Osteocyte (in vitro differentiated cells): ENCODE results near the gene UGCG. TPM values are rescaled to one million over a fixed set of nuclear protein-coding genes. Genes with fewer than 3 reads are reported as not detected.

Experiments
- DNase-seq: peaks from one replicate; pipeline ENCODE4 v3.0.0; 2021; ENCODE audit warnings: mixed read lengths; ENCODE audit not compliant: unreplicated experiment; ENCODE audit errors: extremely low spot score
- H3K27ac Mint-ChIP-seq: one replicate; pipeline ENCODE4 v1.8.0; 2021; ENCODE audit warnings: mild to moderate bottlenecking, mixed read lengths; ENCODE audit not compliant: unreplicated experiment
- H3K27me3 Mint-ChIP-seq: one replicate; pipeline ENCODE4 v1.8.0; 2021; ENCODE audit warnings: mixed read lengths; ENCODE audit not compliant: unreplicated experiment
- H3K36me3 Mint-ChIP-seq: one replicate; pipeline ENCODE4 v1.8.0; 2021; ENCODE audit warnings: mixed read lengths; ENCODE audit not compliant: unreplicated experiment
- H3K4me1 Mint-ChIP-seq: one replicate; pipeline ENCODE4 v1.8.0; 2021; ENCODE audit warnings: mixed read lengths; ENCODE audit not compliant: unreplicated experiment
- H3K4me3 Mint-ChIP-seq: one replicate; pipeline ENCODE4 v1.8.0; 2021; ENCODE audit warnings: mild to moderate bottlenecking, moderate library complexity, mixed read lengths; ENCODE audit not compliant: unreplicated experiment
- H3K9me3 Mint-ChIP-seq: one replicate; pipeline ENCODE4 v1.8.0; 2021; ENCODE audit warnings: mixed read lengths; ENCODE audit not compliant: unreplicated experiment
- total RNA-seq: library from RNA; stranded (reverse); gene quantifications from 2 replicates; pipeline ENCODE4 v1.2.1, GENCODE V29; 2021
- TF ChIP-seq, protein P1 (sequence below): fragments of 200-600 bp; sonication (generic); IDR thresholded peaks from 2 replicates; pipeline ENCODE4 v1.5.0; 2021; ENCODE audit warnings: antibody characterized with exemption, mild to moderate bottlenecking, moderate library complexity

The UGCG gene
- total RNA-seq, 1 donor from 2014 or later, result 79.2 TPM

DNA sequence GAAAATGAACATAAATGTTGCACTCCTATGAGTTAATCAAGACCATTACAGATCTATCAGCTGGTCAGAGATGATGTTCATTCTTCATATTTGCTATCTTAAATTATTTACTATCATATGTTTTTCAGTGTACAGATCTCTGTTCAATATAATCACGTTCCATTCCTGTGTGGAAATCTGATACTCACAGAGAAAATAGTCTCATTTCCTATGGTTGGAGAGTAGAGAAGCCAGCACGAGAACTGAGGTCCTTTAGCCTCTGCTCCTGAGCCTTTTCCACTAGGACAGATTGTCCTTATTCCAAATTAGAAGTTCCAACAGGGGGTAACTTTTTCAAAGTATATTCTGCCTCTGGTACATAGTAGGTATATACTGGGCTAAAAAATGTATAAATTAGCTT lies 29.2 kb downstream of the UGCG start:
- H3K4me1 Mint-ChIP-seq, result peaks cover 52% of the 10 kb centered on the region
- TF ChIP-seq, protein P1, sequence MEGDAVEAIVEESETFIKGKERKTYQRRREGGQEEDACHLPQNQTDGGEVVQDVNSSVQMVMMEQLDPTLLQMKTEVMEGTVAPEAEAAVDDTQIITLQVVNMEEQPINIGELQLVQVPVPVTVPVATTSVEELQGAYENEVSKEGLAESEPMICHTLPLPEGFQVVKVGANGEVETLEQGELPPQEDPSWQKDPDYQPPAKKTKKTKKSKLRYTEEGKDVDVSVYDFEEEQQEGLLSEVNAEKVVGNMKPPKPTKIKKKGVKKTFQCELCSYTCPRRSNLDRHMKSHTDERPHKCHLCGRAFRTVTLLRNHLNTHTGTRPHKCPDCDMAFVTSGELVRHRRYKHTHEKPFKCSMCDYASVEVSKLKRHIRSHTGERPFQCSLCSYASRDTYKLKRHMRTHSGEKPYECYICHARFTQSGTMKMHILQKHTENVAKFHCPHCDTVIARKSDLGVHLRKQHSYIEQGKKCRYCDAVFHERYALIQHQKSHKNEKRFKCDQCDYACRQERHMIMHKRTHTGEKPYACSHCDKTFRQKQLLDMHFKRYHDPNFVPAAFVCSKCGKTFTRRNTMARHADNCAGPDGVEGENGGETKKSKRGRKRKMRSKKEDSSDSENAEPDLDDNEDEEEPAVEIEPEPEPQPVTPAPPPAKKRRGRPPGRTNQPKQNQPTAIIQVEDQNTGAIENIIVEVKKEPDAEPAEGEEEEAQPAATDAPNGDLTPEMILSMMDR, result no peak
- H3K4me3 Mint-ChIP-seq, result no peak overlapping the region
- peak overlapping the region; percentile 54 for H3K27ac Mint-ChIP-seq
- H3K27me3 Mint-ChIP-seq, result no peaks in the 10 kb centered on the region
- no peak for DNase-seq
- peaks cover 29% of the 10 kb centered on the region for H3K36me3 Mint-ChIP-seq
- H3K9me3 Mint-ChIP-seq, result no peaks in the 10 kb centered on the region

DNA sequence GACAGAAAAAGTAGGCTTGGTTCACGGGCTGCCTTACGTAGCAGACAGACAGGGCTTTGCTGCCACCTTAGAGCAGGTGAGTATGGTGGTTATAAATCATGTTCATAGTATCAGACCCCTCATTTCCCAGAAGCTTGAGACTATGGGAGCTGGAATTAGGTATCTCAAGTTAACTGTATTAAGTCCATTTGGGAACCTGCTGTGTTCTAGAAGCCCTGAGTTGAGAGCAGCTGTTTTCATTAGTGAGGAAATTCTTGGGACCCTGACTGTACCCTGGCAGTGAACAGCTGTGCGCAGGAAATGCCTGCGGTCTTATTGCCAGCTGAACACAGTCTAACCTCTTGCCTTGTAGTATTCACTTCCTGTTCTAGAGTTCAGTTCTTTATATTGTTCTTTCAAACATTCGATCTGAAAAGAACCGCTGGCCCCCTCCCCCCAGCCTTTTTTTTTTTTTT lies 29.8 kb downstream of the UGCG start:
- Mint-ChIP-seq H3K27me3 (no peaks in the 10 kb centered on the region), H3K36me3 (peaks cover 35% of the 10 kb centered on the region), H3K4me1 (peaks cover 52% of the 10 kb centered on the region), H3K4me3 (no peak overlapping the region), H3K9me3 (no peaks in the 10 kb centered on the region), H3K27ac (peak overlapping the region; percentile 91)
- DNase-seq, result no peak
- TF ChIP-seq, protein P1, result no peak

DNA sequence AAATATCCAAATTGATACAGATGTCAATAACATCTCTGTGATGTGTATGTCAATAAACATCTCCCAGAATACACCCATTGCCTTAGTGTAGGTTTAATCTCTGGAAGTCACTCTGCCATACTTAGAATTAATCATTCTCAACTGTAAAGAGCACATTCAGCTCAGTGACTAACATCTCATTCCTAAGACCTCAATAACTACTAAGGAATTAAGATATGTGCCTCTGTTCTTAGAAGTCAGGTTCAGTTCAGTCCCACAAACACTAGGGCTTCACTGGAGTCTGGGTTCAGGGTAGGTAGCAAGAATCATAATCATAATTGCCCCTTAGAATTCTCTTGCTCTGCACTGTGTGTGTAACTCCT lies 31.7 kb downstream of the UGCG start:
- H3K27ac Mint-ChIP-seq, result peak overlapping the region; percentile 78
- TF ChIP-seq, protein P1, result no peak
- H3K4me3 Mint-ChIP-seq, result no peak overlapping the region
- H3K27me3 Mint-ChIP-seq, result no peaks in the 10 kb centered on the region
- DNase-seq, result no peak
- peaks cover 43% of the 10 kb centered on the region for H3K4me1 Mint-ChIP-seq
- H3K36me3 Mint-ChIP-seq, result peaks cover 39% of the 10 kb centered on the region
- H3K9me3 Mint-ChIP-seq, result no peaks in the 10 kb centered on the region

DNA sequence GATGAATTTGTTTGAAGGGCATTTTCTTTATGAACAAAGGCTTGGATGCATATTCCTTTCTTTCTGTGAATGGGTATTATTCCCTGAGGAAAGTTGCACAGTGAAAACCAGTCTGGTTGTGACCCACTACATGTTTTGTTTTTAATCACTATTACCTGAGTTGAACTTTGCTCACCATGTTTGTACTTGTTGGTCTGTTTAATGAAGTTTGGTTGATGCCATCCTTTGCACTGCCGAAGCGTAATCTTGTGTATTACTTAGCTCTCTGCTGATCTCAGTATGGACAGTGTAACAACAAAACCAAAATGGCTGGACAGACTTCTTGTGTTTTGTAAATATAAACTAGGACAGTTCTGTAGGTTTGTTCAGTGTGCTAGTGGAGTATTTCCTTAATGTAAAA lies 38.1 kb downstream of the UGCG start:
- Mint-ChIP-seq H3K9me3 (no peaks in the 10 kb centered on the region), H3K36me3 (peaks cover 68% of the 10 kb centered on the region), H3K4me3 (no peak overlapping the region), H3K27me3 (no peaks in the 10 kb centered on the region), H3K4me1 (peaks cover 39% of the 10 kb centered on the region), H3K27ac (no peak overlapping the region)
- TF ChIP-seq, protein P1, result no peak
- DNase-seq, result no peak

DNA sequence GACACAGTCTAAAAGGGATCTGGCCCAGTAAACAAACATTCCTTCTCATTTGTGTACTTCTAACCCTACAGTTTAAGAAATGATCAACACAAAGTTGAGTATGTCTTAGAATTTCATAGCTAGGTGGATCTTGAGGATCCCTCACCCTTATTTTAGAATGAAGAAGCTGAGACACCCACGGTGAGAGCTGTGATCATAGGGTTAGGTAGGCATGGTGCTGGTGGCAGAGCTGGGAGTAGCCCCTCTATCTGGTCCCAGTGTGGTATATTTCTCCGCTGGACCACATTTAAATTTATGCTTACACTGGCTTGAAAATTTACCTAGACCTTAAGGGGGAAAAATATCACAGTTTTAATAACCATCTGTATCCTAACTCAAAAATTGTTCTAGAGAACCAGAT lies 39.8 kb downstream of the UGCG start:
- Mint-ChIP-seq H3K36me3 (peaks cover 60% of the 10 kb centered on the region), H3K4me3 (no peak overlapping the region), H3K9me3 (no peaks in the 10 kb centered on the region), H3K4me1 (peaks cover 44% of the 10 kb centered on the region), H3K27me3 (no peaks in the 10 kb centered on the region), H3K27ac (peak overlapping the region; percentile 56)
- no peak for DNase-seq
- TF ChIP-seq, protein P1, result no peak
